Mesendoderm (in vitro differentiated cells): Measurements from ENCODE around the gene CD300LG.

Source experiments
- DNase-seq: peaks from one replicate; pipeline ENCODE4 v3.0.0; 2013
- H2AK5ac ChIP-seq: 2 replicates; pipeline ENCODE4 v1.6.1; 2013; ENCODE audit warnings: low read length, inconsistent platforms
- H2BK120ac ChIP-seq: 2 replicates; pipeline ENCODE4 v1.6.1; 2013; ENCODE audit warnings: low read depth, mild to moderate bottlenecking, low read length, moderate library complexity, mixed read lengths
- H2BK15ac ChIP-seq: replicated peaks from 2 replicates; pipeline ENCODE4 v1.6.1; 2013; ENCODE audit warnings: low read depth, mild to moderate bottlenecking, moderate library complexity
- H2BK5ac ChIP-seq: 2 replicates; pipeline ENCODE4 v1.6.1; 2013; ENCODE audit warnings: low read length, inconsistent platforms
- H3K18ac ChIP-seq: 2 replicates; pipeline ENCODE4 v1.6.1; 2013; ENCODE audit warnings: mild to moderate bottlenecking, low read length, mixed read lengths
- H3K23ac ChIP-seq: one replicate; pipeline ENCODE4 v1.6.1; 2013; ENCODE audit warnings: low read length
- H3K27ac ChIP-seq: 2 replicates; pipeline ENCODE4 v1.5.1; 2013; ENCODE audit warnings: low read depth, mild to moderate bottlenecking, inconsistent platforms, low read length, moderate library complexity
- H3K27me3 ChIP-seq: 2 replicates; pipeline ENCODE4 v1.6.1; 2013; ENCODE audit warnings: low read length, control low read depth, mild to moderate bottlenecking, inconsistent platforms; ENCODE audit not compliant: insufficient read depth, poor library complexity
- H3K36me3 ChIP-seq: 2 replicates; pipeline ENCODE4 v1.6.1; 2013; ENCODE audit warnings: low read length, inconsistent platforms; ENCODE audit not compliant: control insufficient read depth, insufficient read depth
- H3K4ac ChIP-seq: one replicate; pipeline ENCODE4 v1.6.1; 2013; ENCODE audit warnings: low read depth, mild to moderate bottlenecking, low read length, moderate library complexity
- H3K4me1 ChIP-seq: 2 replicates; pipeline ENCODE4 v1.6.1; 2013; ENCODE audit warnings: low read depth, low read length, inconsistent platforms; ENCODE audit not compliant: control insufficient read depth
- H3K4me2 ChIP-seq: 2 replicates; pipeline ENCODE4 v1.6.1; 2013; ENCODE audit warnings: low read length
- H3K4me3 ChIP-seq: 2 replicates; pipeline ENCODE4 v1.5.1; 2013; ENCODE audit warnings: mild to moderate bottlenecking, low read length
- H3K56ac ChIP-seq: one replicate; pipeline ENCODE4 v1.6.1; 2013; ENCODE audit warnings: low read length
- H3K79me1 ChIP-seq: 2 replicates; pipeline ENCODE4 v1.6.1; 2013; ENCODE audit warnings: low read length, inconsistent platforms
- H3K79me2 ChIP-seq: 2 replicates; pipeline ENCODE4 v1.6.1; 2013; ENCODE audit warnings: mild to moderate bottlenecking, low read length; ENCODE audit not compliant: control insufficient read depth, insufficient read depth
- H3K9ac ChIP-seq: 2 replicates; pipeline ENCODE4 v1.6.1; 2013; ENCODE audit warnings: low read length, inconsistent platforms
- H4K5ac ChIP-seq: one replicate; pipeline ENCODE4 v1.6.1; 2013; ENCODE audit warnings: low read length
- H4K8ac ChIP-seq: one replicate; pipeline ENCODE4 v1.6.1; 2013; ENCODE audit warnings: low read depth, mild to moderate bottlenecking, control low read depth, low read length, moderate library complexity
- WGBS: extraction: QIAGEN DNeasy Blood & Tissue Kit; methylation state at CpG from one replicate; pipeline ENCODE4 v1.1.7; 2013; ENCODE audit warnings: low lambda C conversion rate, missing lambda C conversion rate; ENCODE audit not compliant: insufficient coverage; ENCODE audit errors: extremely low coverage; 5-methylcytosine and 5-hydroxymethylcytosine counted together

The CD300LG gene

DNA sequence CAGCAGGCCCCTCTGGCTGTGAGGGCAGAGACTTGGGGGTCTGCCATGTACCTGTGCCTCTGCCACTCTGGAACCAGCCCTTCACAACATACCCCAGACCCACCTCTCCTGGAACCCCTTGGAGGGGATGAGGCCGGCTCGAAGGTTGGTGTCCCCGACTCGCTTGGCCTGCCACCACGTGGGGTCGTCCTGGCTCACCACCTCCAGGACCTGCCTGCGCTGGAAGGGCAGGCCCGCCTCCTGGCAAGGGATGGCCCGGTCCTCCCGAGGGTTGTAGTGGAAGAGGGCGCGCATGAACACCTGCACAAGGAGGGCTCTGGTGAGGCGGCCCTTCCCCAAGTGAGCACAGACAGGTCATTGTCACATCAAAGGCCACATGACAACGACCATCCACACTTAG, 26.2 kb upstream of the CD300LG start:
- H3K23ac ChIP-seq: no peak overlapping the region
- no peak overlapping the region for H2BK15ac ChIP-seq
- no peak for DNase-seq
- H3K4ac ChIP-seq: no peak overlapping the region
- no peaks in the 10 kb centered on the region for H3K79me2 ChIP-seq
- H3K27ac ChIP-seq: no peak overlapping the region
- no peaks in the 10 kb centered on the region for H3K36me3 ChIP-seq
- no peak overlapping the region for H4K8ac ChIP-seq
- H3K18ac ChIP-seq: no peak overlapping the region
- no CpG with 5 or more reads among the region's 14 CpGs for WGBS
- no peak overlapping the region for H3K9ac ChIP-seq
- H2AK5ac ChIP-seq: no peak overlapping the region
- H3K4me3 ChIP-seq: no peak overlapping the region
- no peak overlapping the region for H2BK5ac ChIP-seq
- H3K56ac ChIP-seq: no peak overlapping the region
- no peak overlapping the region for H2BK120ac ChIP-seq
- no peaks in the 10 kb centered on the region for H3K79me1 ChIP-seq
- no peaks in the 10 kb centered on the region for H3K4me1 ChIP-seq
- H4K5ac ChIP-seq: no peak overlapping the region
- no peak overlapping the region for H3K4me2 ChIP-seq
- H3K27me3 ChIP-seq: no peaks in the 10 kb centered on the region

DNA sequence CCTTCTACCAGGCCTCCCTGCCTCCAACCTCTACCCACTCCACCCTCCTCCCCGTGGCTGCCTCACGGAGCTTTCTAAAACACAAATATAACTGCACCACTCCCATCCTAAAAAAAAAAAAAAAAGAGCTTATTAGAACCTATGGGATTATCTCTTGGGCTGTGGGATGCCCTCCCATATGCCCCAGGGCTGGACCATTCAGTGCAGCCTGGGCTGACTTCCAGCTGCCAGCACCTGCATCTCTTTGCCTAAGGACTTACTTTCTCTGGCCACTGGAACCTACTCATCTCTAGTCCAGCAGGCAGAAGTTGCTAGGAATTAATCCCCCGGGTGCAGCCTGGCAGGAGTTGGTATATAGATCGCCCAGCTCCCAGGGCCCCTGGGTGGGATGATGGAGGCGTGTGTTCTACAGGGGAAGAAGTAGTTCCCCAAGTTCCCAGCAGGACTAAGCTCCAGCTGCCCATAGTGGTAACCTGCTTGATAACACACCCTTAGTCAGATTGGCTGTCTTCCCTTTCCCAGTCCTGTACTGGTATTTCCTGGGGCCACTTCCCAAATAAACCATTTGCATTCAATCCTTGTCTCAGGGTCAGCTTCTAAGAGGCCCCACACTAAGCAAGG, 24.3 kb upstream of the CD300LG start:
- no peak overlapping the region for H3K4ac ChIP-seq
- no peaks in the 10 kb centered on the region for H3K79me2 ChIP-seq
- H3K18ac ChIP-seq: no peak overlapping the region
- DNase-seq: no peak
- no peak overlapping the region for H2BK120ac ChIP-seq
- H2BK15ac ChIP-seq: no peak overlapping the region
- H3K9ac ChIP-seq: no peak overlapping the region
- no peaks in the 10 kb centered on the region for H3K4me1 ChIP-seq
- no peak overlapping the region for H3K4me3 ChIP-seq
- no peak overlapping the region for H2AK5ac ChIP-seq
- no peak overlapping the region for H3K56ac ChIP-seq
- H3K23ac ChIP-seq: no peak overlapping the region
- H3K79me1 ChIP-seq: no peaks in the 10 kb centered on the region
- no peaks in the 10 kb centered on the region for H3K27me3 ChIP-seq
- no peak overlapping the region for H3K4me2 ChIP-seq
- no peaks in the 10 kb centered on the region for H3K36me3 ChIP-seq
- H3K27ac ChIP-seq: no peak overlapping the region
- WGBS: no CpG with 5 or more reads among the region's 5 CpGs
- H4K8ac ChIP-seq: no peak overlapping the region
- H2BK5ac ChIP-seq: no peak overlapping the region
- no peak overlapping the region for H4K5ac ChIP-seq

- no CpG with 5 or more reads among the region's 10 CpGs for WGBS
- H3K4me3 ChIP-seq: no peak overlapping the region
Measured at GRCh38 chr17:43823350-43824084, 23.5 kb upstream of the CD300LG start.

GRCh38 chr17:43825567-43825966, 21.4 kb upstream of the CD300LG start:
- no peaks in the 10 kb centered on the region for H3K36me3 ChIP-seq
- DNase-seq: no peak
- no CpG with 5 or more reads among the region's 12 CpGs for WGBS

More at GRCh38 chr17:43823350-43824084, 23.5 kb upstream of the CD300LG start:
- Histone ChIP-seq H3K4me1 (no peaks in the 10 kb centered on the region), H3K23ac (no peak overlapping the region), H3K79me1 (no peaks in the 10 kb centered on the region), H3K4me2 (no peak overlapping the region), H2BK120ac (no peak overlapping the region), H2BK15ac (no peak overlapping the region), H4K8ac (no peak overlapping the region), H4K5ac (no peak overlapping the region), H3K18ac (no peak overlapping the region), H3K4ac (no peak overlapping the region), H3K56ac (no peak overlapping the region), H2BK5ac (no peak overlapping the region), H3K79me2 (no peaks in the 10 kb centered on the region), H3K27me3 (no peaks in the 10 kb centered on the region), H3K27ac (no peak overlapping the region), H3K36me3 (no peaks in the 10 kb centered on the region), H3K9ac (no peak overlapping the region), H2AK5ac (no peak overlapping the region)
- DNase-seq: no peak

GRCh38 chr17:43826206-43826605, 20.8 kb upstream of the CD300LG start:
- no peak overlapping the region for H3K18ac ChIP-seq
- no peak overlapping the region for H2BK5ac ChIP-seq
- H3K27me3 ChIP-seq: no peaks in the 10 kb centered on the region
- H2BK120ac ChIP-seq: no peak overlapping the region
- H3K79me1 ChIP-seq: no peaks in the 10 kb centered on the region
- H3K4me2 ChIP-seq: no peak overlapping the region
- DNase-seq: no peak
- no peak overlapping the region for H4K5ac ChIP-seq
- H3K23ac ChIP-seq: no peak overlapping the region
- H2AK5ac ChIP-seq: no peak overlapping the region
- H3K79me2 ChIP-seq: no peaks in the 10 kb centered on the region
- no peak overlapping the region for H3K4ac ChIP-seq
- no peak overlapping the region for H2BK15ac ChIP-seq
- no CpG with 5 or more reads among the region's 7 CpGs for WGBS
- no peak overlapping the region for H4K8ac ChIP-seq
- H3K27ac ChIP-seq: no peak overlapping the region
- no peaks in the 10 kb centered on the region for H3K36me3 ChIP-seq
- H3K9ac ChIP-seq: no peak overlapping the region
- H3K4me1 ChIP-seq: no peaks in the 10 kb centered on the region
- no peak overlapping the region for H3K4me3 ChIP-seq
- no peak overlapping the region for H3K56ac ChIP-seq

More at GRCh38 chr17:43825567-43825966, 21.4 kb upstream of the CD300LG start:
- H4K5ac ChIP-seq: no peak overlapping the region
- H2BK5ac ChIP-seq: no peak overlapping the region
- no peaks in the 10 kb centered on the region for H3K27me3 ChIP-seq
- no peak overlapping the region for H3K27ac ChIP-seq
- H3K4me1 ChIP-seq: no peaks in the 10 kb centered on the region
- no peak overlapping the region for H2AK5ac ChIP-seq
- H2BK15ac ChIP-seq: no peak overlapping the region
- H3K4me2 ChIP-seq: no peak overlapping the region
- H3K9ac ChIP-seq: no peak overlapping the region
- no peak overlapping the region for H3K18ac ChIP-seq
- H3K79me2 ChIP-seq: no peaks in the 10 kb centered on the region
- no peak overlapping the region for H3K4me3 ChIP-seq
- no peak overlapping the region for H4K8ac ChIP-seq
- H3K4ac ChIP-seq: no peak overlapping the region
- H3K56ac ChIP-seq: no peak overlapping the region
- H2BK120ac ChIP-seq: no peak overlapping the region
- H3K79me1 ChIP-seq: no peaks in the 10 kb centered on the region
- H3K23ac ChIP-seq: no peak overlapping the region
